ENCODE results near the gene PIP4K2A. TPM values are rescaled to one million over a fixed set of nuclear protein-coding genes. Genes with fewer than 3 reads are reported as not detected.

PIP4K2A gene
- 28.9 and 39.5 TPM in 2 replicates for polyA plus RNA-seq

DNA sequence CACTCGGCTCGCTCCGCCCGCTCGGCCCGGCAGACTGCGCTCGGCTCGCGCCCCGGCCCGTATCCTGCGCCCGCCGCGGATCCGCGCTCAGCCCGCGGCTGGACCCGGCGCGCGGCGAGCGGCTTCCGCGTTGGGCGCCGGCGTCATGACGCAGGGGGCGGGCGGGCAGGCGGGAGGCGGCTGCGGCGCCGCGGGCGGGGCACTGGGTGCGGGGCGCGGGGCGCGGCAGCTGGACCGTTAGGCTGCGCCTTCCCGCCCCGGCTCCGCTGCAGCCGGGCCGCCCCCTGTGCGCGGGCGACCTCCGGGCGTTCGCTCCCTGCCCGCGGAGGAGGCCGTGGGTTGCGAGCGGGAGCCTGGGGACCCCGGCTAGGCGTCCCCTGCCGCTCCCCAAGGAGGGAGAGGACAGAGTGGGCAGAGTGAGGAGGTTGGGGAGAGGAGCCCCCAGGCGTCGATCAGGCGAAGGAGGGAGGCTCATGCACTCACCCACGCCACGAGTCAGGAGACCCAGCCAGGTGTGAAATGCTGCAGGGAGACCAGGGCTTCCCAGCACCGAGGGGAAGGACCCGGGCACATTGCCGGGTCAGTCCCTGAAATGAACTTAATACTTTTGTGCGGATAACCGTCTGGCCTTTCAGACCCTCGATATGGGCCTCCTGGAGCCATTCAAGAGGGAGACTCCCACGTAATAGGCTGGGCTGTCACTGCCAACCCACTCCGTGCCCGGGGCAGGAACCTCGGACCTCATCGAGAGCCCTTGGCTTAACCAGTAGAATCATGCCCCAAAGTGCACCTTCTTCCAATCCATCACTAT is at the start of gene PIP4K2A:
Gene PIP4K2A (minus strand): TSS at position 100 of the 811 bp plus-strand sequence. CDS start 252 bp downstream, outside the sequence.

Other genes starting within 250 kb of the PIP4K2A start
- gene ARMC3, start 213.5 kb upstream of the PIP4K2A start, polyA plus RNA-seq, result 1.2 TPM in 1 of 2 replicates, not detected in the other